Heart left ventricle (tissue), 16 donors: ENCODE results near the gene EFCC1. TPM values are rescaled to one million over a fixed set of nuclear protein-coding genes. Genes with fewer than 3 reads are reported as not detected.

Experiments
- ATAC-seq, 4 donors: fragments of 200-7000 bp; cut with Tn5 transposase; one replicate each; pipeline ENCODE4 v1.9.1; 2020 to 2022; ENCODE audit warnings: moderate library complexity in 4 of 4, mild to moderate bottlenecking in 3 of 4, moderate number of reproducible peaks in 1 of 4
- DNase-seq, 5 donors: peaks; one replicate each; pipeline ENCODE4 v3.0.0-alpha.2; 2020
- H3K27ac ChIP-seq, 12 donors: fragments of 200-600 bp; sonication (generic) in 4 of 12; one replicate each; pipeline versions ENCODE4 v1.5.0 to v1.8.0; 2016 to 2022; ENCODE audit warnings: mild to moderate bottlenecking in 2 of 12
- H3K27me3 ChIP-seq, 9 donors: fragments of 200-600 bp; sonication (generic) in 2 of 9; one replicate each; pipeline versions ENCODE4 v1.5.1 to v1.8.0; 2016 to 2022; ENCODE audit warnings: mild to moderate bottlenecking in 3 of 9
- H3K36me3 ChIP-seq, 9 donors: fragments of 200-600 bp; sonication (generic) in 2 of 9; one replicate each; pipeline versions ENCODE4 v1.5.0 to v1.8.0; 2018 to 2022; ENCODE audit warnings: mild to moderate bottlenecking in 2 of 9
- H3K4me1 ChIP-seq, 12 donors: fragments of 200-600 bp; sonication (generic) in 4 of 12; one replicate each; pipeline versions ENCODE4 v1.5.0 to v1.8.0; 2016 to 2022; ENCODE audit warnings: mild to moderate bottlenecking in 3 of 12
- H3K4me3 ChIP-seq, 12 donors: fragments of 200-600 bp; sonication (generic) in 4 of 12; one replicate each; pipeline versions ENCODE4 v1.5.0 to v1.8.0; 2017 to 2022; ENCODE audit warnings: mild to moderate bottlenecking in 9 of 12, moderate library complexity in 4 of 12
- H3K9me3 ChIP-seq, 12 donors: fragments of 200-600 bp; sonication (generic) in 4 of 12; one replicate each; pipeline versions ENCODE4 v1.5.0 to v1.8.0; 2016 to 2022; ENCODE audit warnings: mild to moderate bottlenecking in 1 of 12
- CTCF ChIP-seq, 12 donors: fragments of 200-600 bp; sonication (generic) in 4 of 12; IDR thresholded peaks; one replicate each; pipeline versions ENCODE4 v1.5.0 to v1.8.0; 2018 to 2022; ENCODE audit warnings: antibody characterized with exemption in 12 of 12, mild to moderate bottlenecking in 5 of 12
- POLR2A ChIP-seq, 2 donors: fragments of 450-650 bp; IDR thresholded peaks; one replicate each; pipeline ENCODE4 v1.6.1; 2017; ENCODE audit warnings: antibody characterized with exemption in 2 of 2, mild to moderate bottlenecking in 2 of 2, moderate library complexity in 2 of 2
- WGBS, 4 donors: extraction: QIAGEN DNeasy Blood & Tissue Kit in 2 of 4; methylation state at CpG; one replicate each; pipeline versions ENCODE4 v1.1.5 to v1.1.7; 2013 to 2018; 5-methylcytosine and 5-hydroxymethylcytosine counted together
- intact Hi-C, 10 donors: fragments of 100-400 bp; cut with DNase I; formaldehyde crosslinking; loops; one replicate each; pipeline versions ENCODE4 v1.11.1 to v1.14.2; 2022
- polyA plus RNA-seq, 2 donors: library from polyadenylated mRNA; stranded (reverse); fragments of 200-250 nt; gene quantifications; one replicate each; pipeline ENCODE4 v1.2.3, GENCODE V29; 2013
- total RNA-seq, 9 donors: library from RNA; depleted of rRNA in 2 of 9; stranded (reverse); fragments of >200 nt in 2 of 9; fragmentation: NEBNext Ultra II Directional in 3 of 9; extraction: Animal tissue kit (Norgen Biotek cat#: 25700) in 3 of 9; gene quantifications; one replicate each; pipeline versions ENCODE4 v1.1.0 to v1.2.4, GENCODE V29; 2016 to 2023
- donor health status: ischemic (EF 13 %, LVEDD 7.1; RV severe dilation, severe dysfunction).
- donor health status: healthy with polysubstance abuse.
- donor health status: DM: no; HTN: yes; CAD: no.
- donor health status: DM: no; HTN: no; CAD: no.
- donor health status: ischemic (EF 25% LVEDD 6.9; RV normal size, moderate dysfunction).
- donor health status: ischemic (EF 25% LVEDD 5.7; RV mildly dilated, moderate dysfunction).
- donor health status: healthy.
- donor health status: DM: yes; HTN: yes; CAD: no.
- donor health status: ischemic (EF 35%, LVEDD 5.7; RV mildly dilated, moderate dysfunction).
- donor health status: nonischemic (EF 11% LVEDD 7.7; RV severe dilation, severe dysfunction).
- donor health status: DM: yes; HTN: yes; CAD: no.
- donor health status: PGD.
- donor health status: ischemic (EF 29% LVEDD 5.4; RV normal size, mild dysfunction).
- donor health status: nonischemic (EF 23%, LVEDD 6.1; RV moderate dilation, normal function).

The EFCC1 gene
- total and polyA plus RNA-seq, 11 donors, result 0.60 to 2.5 (median 1.5) TPM

DNA sequence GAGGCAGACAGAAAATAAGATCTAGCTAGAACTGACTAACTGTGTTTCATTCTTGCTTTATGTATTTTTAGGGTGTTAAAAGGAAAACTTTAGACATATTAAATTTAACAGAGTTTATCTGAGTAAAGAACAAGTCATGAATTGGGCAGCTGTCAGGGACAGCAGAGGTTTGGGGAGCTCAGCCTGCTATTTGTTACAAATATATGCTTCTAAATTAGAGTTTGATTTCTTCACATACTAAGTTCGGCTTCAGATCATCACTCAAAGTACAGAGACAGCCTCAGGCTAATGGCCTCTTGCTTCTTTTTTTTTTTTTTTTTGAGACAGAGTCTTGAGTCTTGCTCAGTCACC is 21.9 kb downstream of the EFCC1 start:
- H3K36me3 ChIP-seq, result no peaks in the 10 kb centered on the region
- ATAC-seq (no peak), DNase-seq (no peak)
- TF ChIP-seq POLR2A (IDR thresholded peaks at IDR 0.05), result no peak
- TF ChIP-seq CTCF (IDR thresholded peaks at IDR 0.05), result no peak
- WGBS, 4 donors, result 74 to 88% (median 86%) methylated on average over 1 of the region's 1 CpG
- no peak overlapping the region for H3K4me3 ChIP-seq
- no peaks in the 10 kb centered on the region for H3K27me3 ChIP-seq
- no peaks in the 10 kb centered on the region for H3K9me3 ChIP-seq
- H3K27ac ChIP-seq, result peak overlapping the region; percentile 3 to 85 (median 70)
- intact Hi-C loops, result no loop called here
- H3K4me1 ChIP-seq, result peaks cover 0 to 74% (median 47%) of the 10 kb centered on the region in 12 donors

DNA sequence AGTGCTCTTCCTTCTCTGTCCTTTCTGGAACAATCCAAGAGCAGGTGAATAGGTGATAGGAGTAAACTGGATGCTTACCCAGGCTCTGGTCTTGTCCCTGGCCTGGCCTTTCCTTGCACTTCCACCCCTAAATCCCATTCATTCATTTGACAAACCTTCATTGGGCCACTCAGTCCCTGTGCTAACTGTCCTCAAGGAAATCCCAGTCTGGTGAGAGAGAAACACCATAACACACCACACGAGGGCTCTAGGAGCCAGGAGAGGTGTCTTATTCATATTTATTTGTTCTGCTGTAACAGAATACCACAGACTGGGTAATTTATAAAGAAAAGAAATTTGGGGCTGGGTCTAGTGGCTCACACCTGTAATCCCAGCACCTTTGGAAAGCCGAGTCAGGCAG is 22.8 kb downstream of the EFCC1 start:
- ATAC-seq (no peak), DNase-seq (peak in 1 of 5 donors; percentile 3)
- peak overlapping the region in 7 of 12 donors; percentile 50 to 85 (median 78) for H3K27ac ChIP-seq
- peak in 5 of 12 donors; percentile 5 to 37 (median 18) for TF ChIP-seq CTCF (IDR thresholded peaks at IDR 0.05)
- no peak for TF ChIP-seq POLR2A (IDR thresholded peaks at IDR 0.05)
- WGBS, 4 donors, result 63 to 77% (median 73%) methylated on average over 2 of the region's 2 CpGs
- peaks cover 0 to 65% (median 42%) of the 10 kb centered on the region in 12 donors for H3K4me1 ChIP-seq
- no peaks in the 10 kb centered on the region for H3K9me3 ChIP-seq
- no peaks in the 10 kb centered on the region for H3K36me3 ChIP-seq
- H3K27me3 ChIP-seq, result no peaks in the 10 kb centered on the region
- H3K4me3 ChIP-seq, result no peak overlapping the region
- intact Hi-C loops, result no loop called here

- Histone ChIP-seq H3K36me3 (no peaks in the 10 kb centered on the region), H3K27me3 (no peaks in the 10 kb centered on the region), H3K4me1 (peaks cover 0 to 65% (median 42%) of the 10 kb centered on the region in 12 donors), H3K27ac (peak overlapping the region in 11 of 12 donors; percentile 25 to 85 (median 74)), H3K9me3 (no peaks in the 10 kb centered on the region), H3K4me3 (no peak overlapping the region)
- no peak for DNase-seq
- peak in 1 of 4 donors; percentile 0 for ATAC-seq
- intact Hi-C loops, result no loop called here
- WGBS, 4 donors, result 76 to 89% (median 84%) methylated on average over 15 of the region's 15 CpGs
- TF ChIP-seq POLR2A (IDR thresholded peaks at IDR 0.05) (no peak), CTCF (IDR thresholded peaks at IDR 0.05) (no peak)
Observed at GRCh38 chr3:129025108-129025507, 24.0 kb downstream of the EFCC1 start.

- 38 to 48% (median 42%) methylated on average over 8 of the region's 8 CpGs for WGBS, 4 donors
- DNase-seq (peak; percentile 68 to 86 (median 71)), ATAC-seq (peak; percentile 38 to 54 (median 40))
- Histone ChIP-seq H3K27ac (peak overlapping the region in 11 of 12 donors; percentile 25 to 85 (median 74)), H3K4me1 (peaks cover 0 to 65% (median 40%) of the 10 kb centered on the region in 12 donors), H3K36me3 (peaks cover 0 to 2% (median 0%) of the 10 kb centered on the region in 9 donors), H3K4me3 (no peak overlapping the region), H3K27me3 (no peaks in the 10 kb centered on the region), H3K9me3 (no peaks in the 10 kb centered on the region)
- TF ChIP-seq CTCF (IDR thresholded peaks at IDR 0.05), result no peak
- TF ChIP-seq POLR2A (IDR thresholded peaks at IDR 0.05), result no peak
- intact Hi-C loops, result loop anchor here in 2 of 10 donors (2.0 kb wide), 2 partner anchors 25 to 27 kb away; partner anchors contain the start of gene EFCC1 (in 1 of the 2)
Observed at GRCh38 chr3:129025691-129026435, 24.8 kb downstream of the EFCC1 start.
